ENCODE measurements around the gene SREBF1.
A peak's percentile ranks its signal among the peaks of the same experiment; 100 is the strongest.

SREBF1 gene

DNA sequence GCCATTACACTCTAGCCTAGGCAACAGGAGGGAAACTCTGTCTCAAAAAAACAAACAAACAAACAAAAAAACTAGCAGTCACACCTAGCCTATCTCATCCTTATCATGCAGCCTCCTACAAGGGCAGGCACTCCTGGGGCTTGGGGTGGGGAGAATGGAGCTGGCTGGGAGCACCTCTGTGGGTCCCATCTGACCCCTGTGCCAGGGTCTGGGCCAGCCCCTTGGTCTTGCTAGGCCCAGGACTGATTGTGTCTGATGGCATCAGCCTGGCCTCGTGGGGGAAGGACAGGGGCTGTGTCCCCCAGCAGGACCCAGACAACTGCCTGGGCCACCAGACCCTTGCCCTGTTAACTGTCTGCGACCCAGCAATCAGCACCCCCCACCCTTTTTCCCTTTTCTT lies 49.8 kb downstream of the SREBF1 start:
- Histone ChIP-seq H3K4me1 (ENCODE audit: insufficient read depth, low read length, poor library complexity, severe bottlenecking) (peaks cover 49% of the 10 kb centered on the region), H4K20me1 (ENCODE audit: insufficient read depth, low read length, poor library complexity, severe bottlenecking) (peaks cover 74% of the 10 kb centered on the region), H3K9me2 (replicated peaks; ENCODE audit: low read depth, low read length) (no peaks in the 10 kb centered on the region), H3K27me3 (ENCODE audit: insufficient read depth, low read length, poor library complexity, severe bottlenecking) (no peaks in the 10 kb centered on the region), H3K9me3 (ENCODE audit: insufficient read depth, low read depth, low read length) (no peaks in the 10 kb centered on the region), H3K4me3 (ENCODE audit: low read length, poor library complexity, severe bottlenecking) (no peak overlapping the region), H3F3A (ENCODE audit: low read depth) (no peaks in the 10 kb centered on the region), H2AFZ (ENCODE audit: low read length) (no peak overlapping the region), H3K79me2 (ENCODE audit: insufficient read depth, low read length) (peaks cover 86% of the 10 kb centered on the region), H3K9ac (ENCODE audit: low read depth, low read length, poor library complexity, severe bottlenecking) (no peak overlapping the region), H3K36me3 (ENCODE audit: insufficient read depth, low read length) (peaks cover 4% of the 10 kb centered on the region; the same call in 1 of the 2 replicates), H3K4me2 (ENCODE audit: low read depth, low read length, poor library complexity, severe bottlenecking) (no peak overlapping the region)
- TF ChIP-seq EZH2phosphoT487 (IDR thresholded peaks at IDR 0.05; ENCODE audit: borderline replicate concordance): no peak
- TF ChIP-seq, protein P1, sequence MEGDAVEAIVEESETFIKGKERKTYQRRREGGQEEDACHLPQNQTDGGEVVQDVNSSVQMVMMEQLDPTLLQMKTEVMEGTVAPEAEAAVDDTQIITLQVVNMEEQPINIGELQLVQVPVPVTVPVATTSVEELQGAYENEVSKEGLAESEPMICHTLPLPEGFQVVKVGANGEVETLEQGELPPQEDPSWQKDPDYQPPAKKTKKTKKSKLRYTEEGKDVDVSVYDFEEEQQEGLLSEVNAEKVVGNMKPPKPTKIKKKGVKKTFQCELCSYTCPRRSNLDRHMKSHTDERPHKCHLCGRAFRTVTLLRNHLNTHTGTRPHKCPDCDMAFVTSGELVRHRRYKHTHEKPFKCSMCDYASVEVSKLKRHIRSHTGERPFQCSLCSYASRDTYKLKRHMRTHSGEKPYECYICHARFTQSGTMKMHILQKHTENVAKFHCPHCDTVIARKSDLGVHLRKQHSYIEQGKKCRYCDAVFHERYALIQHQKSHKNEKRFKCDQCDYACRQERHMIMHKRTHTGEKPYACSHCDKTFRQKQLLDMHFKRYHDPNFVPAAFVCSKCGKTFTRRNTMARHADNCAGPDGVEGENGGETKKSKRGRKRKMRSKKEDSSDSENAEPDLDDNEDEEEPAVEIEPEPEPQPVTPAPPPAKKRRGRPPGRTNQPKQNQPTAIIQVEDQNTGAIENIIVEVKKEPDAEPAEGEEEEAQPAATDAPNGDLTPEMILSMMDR (conservative IDR thresholded peaks at IDR 0.05; ENCODE audit: low read length): no peak

DNA sequence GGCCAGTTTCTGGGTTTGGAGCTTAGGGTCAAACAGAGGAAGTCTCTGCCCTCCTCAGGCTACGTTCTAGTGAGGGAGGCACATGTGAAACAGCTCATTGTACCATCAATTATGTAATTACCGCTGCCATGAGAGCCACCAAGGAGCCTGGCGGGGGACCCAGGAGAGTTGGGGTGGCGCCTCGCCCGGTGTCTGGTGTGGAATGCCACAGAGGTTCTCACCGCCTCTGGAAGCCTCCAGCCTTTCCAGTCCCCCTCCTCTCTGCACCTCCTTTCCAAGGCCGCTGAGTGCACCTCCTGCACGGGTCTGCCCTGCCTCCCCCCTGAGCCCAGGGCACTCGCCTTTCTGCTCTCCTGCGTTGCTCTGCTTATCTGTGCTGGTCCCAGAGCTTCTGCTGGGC lies 51.4 kb downstream of the SREBF1 start:
- H4K20me1 ChIP-seq (ENCODE audit: insufficient read depth, low read length, poor library complexity, severe bottlenecking): peaks cover 74% of the 10 kb centered on the region

DNA sequence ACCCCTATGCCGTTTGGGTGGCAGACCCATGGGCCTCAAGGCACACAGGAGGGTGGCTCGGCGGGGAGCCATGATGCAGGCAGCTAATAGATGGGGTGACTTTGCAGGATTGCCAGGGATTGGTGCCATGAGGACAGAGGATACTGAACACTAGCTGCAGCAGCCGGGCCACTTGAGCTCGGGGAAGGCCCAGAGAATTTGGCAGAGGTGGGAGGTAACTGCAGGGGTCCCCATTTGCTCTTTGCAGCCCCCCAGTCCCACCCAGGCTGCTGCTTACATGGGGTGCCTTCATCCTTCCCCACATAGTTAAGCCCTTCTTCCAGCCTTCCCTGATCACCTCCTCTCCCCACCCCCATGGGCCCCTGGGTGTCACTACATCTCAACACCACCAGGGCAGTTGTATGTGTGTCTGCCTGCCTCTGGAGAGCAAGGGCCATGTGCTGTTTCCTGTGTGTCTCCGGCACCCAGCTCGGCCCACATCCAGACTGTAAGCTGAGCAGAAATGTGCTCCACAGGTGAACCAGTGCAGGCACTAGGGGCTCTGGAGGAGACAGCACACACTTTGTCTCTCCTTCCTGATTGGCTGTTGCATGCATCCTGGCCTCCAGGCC lies 52.0 kb downstream of the SREBF1 start:
- Histone ChIP-seq H3K9me2 (replicated peaks; ENCODE audit: low read depth, low read length) (no peaks in the 10 kb centered on the region), H3F3A (ENCODE audit: low read depth) (no peaks in the 10 kb centered on the region), H3K4me2 (ENCODE audit: low read depth, low read length, poor library complexity, severe bottlenecking) (peak overlapping the region; percentile 75), H3K27me3 (ENCODE audit: insufficient read depth, low read length, poor library complexity, severe bottlenecking) (no peaks in the 10 kb centered on the region), H3K9me3 (ENCODE audit: insufficient read depth, low read depth, low read length) (no peaks in the 10 kb centered on the region), H3K9ac (ENCODE audit: low read depth, low read length, poor library complexity, severe bottlenecking) (peak overlapping the region; percentile 80), H2AFZ (ENCODE audit: low read length) (no peak overlapping the region), H3K36me3 (ENCODE audit: insufficient read depth, low read length) (peaks cover 4% of the 10 kb centered on the region; the same call in 1 of the 2 replicates), H3K4me3 (ENCODE audit: low read length, poor library complexity, severe bottlenecking) (peak overlapping the region; percentile 80), H4K20me1 (ENCODE audit: insufficient read depth, low read length, poor library complexity, severe bottlenecking) (peaks cover 73% of the 10 kb centered on the region), H3K79me2 (ENCODE audit: insufficient read depth, low read length) (peaks cover 83% of the 10 kb centered on the region), H3K4me1 (ENCODE audit: insufficient read depth, low read length, poor library complexity, severe bottlenecking) (peaks cover 43% of the 10 kb centered on the region)
- TF ChIP-seq, protein P1 (conservative IDR thresholded peaks at IDR 0.05; ENCODE audit: low read length): peak; percentile 42; the same call in 1 of the 2 replicates
- no peak for TF ChIP-seq EZH2phosphoT487 (IDR thresholded peaks at IDR 0.05; ENCODE audit: borderline replicate concordance)

More for the DNA sequence above, 51.4 kb downstream of the SREBF1 start:
- no peaks in the 10 kb centered on the region for H3K27me3 ChIP-seq (ENCODE audit: insufficient read depth, low read length, poor library complexity, severe bottlenecking)
- H3K9ac ChIP-seq (ENCODE audit: low read depth, low read length, poor library complexity, severe bottlenecking): peak overlapping the region; percentile 8
- H2AFZ ChIP-seq (ENCODE audit: low read length): no peak overlapping the region
- H3K4me1 ChIP-seq (ENCODE audit: insufficient read depth, low read length, poor library complexity, severe bottlenecking): peaks cover 49% of the 10 kb centered on the region
- H3K9me3 ChIP-seq (ENCODE audit: insufficient read depth, low read depth, low read length): no peaks in the 10 kb centered on the region
- H3K4me3 ChIP-seq (ENCODE audit: low read length, poor library complexity, severe bottlenecking): no peak overlapping the region
- no peaks in the 10 kb centered on the region for H3F3A ChIP-seq (ENCODE audit: low read depth)
- H3K79me2 ChIP-seq (ENCODE audit: insufficient read depth, low read length): peaks cover 86% of the 10 kb centered on the region
- peak overlapping the region; percentile 75 for H3K4me2 ChIP-seq (ENCODE audit: low read depth, low read length, poor library complexity, severe bottlenecking)
- no peaks in the 10 kb centered on the region for H3K9me2 ChIP-seq (replicated peaks; ENCODE audit: low read depth, low read length)
- peaks cover 4% of the 10 kb centered on the region; the same call in 1 of the 2 replicates for H3K36me3 ChIP-seq (ENCODE audit: insufficient read depth, low read length)
- TF ChIP-seq, protein P1 (conservative IDR thresholded peaks at IDR 0.05; ENCODE audit: low read length): no peak
- no peak for TF ChIP-seq EZH2phosphoT487 (IDR thresholded peaks at IDR 0.05; ENCODE audit: borderline replicate concordance)
